LNCAP (cell line): Measurements from ENCODE around the gene HES6.

ENCODE experiments used
- TF ChIP-seq, protein P1 (sequence below): fragments of 450-650 bp; IDR thresholded peaks from 2 replicates; pipeline ENCODE4 v1.5.1; 2017; ENCODE audit warnings: mild to moderate bottlenecking

Gene HES6

DNA sequence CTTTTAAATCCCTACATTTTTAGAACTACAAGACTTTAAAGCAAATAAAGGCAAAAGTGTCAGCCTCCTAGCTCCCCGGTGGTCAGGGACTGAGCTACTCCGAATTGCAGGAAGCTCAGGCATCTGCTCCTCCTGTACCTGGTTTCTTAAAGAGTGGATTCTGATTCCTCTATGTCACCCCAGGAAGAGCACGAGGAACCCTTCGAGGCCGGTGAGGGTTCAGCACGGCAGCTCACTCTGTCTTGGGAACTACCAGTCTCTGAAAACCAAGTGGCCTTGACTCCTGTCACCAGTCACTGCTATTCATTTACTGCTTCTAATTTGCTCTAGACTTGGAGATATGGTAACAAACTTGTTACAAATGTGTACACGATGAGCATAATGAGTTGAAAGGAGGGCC, 46.3 kb upstream of the HES6 start:
- TF ChIP-seq, protein P1, sequence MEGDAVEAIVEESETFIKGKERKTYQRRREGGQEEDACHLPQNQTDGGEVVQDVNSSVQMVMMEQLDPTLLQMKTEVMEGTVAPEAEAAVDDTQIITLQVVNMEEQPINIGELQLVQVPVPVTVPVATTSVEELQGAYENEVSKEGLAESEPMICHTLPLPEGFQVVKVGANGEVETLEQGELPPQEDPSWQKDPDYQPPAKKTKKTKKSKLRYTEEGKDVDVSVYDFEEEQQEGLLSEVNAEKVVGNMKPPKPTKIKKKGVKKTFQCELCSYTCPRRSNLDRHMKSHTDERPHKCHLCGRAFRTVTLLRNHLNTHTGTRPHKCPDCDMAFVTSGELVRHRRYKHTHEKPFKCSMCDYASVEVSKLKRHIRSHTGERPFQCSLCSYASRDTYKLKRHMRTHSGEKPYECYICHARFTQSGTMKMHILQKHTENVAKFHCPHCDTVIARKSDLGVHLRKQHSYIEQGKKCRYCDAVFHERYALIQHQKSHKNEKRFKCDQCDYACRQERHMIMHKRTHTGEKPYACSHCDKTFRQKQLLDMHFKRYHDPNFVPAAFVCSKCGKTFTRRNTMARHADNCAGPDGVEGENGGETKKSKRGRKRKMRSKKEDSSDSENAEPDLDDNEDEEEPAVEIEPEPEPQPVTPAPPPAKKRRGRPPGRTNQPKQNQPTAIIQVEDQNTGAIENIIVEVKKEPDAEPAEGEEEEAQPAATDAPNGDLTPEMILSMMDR, result no peak

DNA sequence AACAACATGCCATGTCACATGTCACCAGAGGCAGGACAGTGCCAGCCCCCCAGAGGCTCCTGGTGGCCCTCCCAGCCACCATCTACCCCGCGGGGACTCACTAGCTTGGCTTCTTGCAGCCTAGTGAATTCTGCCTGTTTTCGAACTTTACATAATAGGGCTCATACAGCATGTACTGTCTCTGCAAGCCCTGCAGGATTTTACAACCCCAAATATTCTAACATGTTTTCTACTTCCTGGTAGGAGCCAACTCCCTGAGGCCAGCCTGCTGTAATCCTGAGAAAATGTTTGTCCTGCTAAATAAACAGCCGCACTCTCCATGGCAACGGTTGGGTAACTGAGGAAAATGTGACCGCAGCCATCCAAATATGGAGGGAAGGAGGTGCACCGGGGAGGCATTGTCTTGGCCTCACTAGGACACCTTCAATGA, 45.8 kb upstream of the HES6 start:
- TF ChIP-seq, protein P1, result no peak

DNA sequence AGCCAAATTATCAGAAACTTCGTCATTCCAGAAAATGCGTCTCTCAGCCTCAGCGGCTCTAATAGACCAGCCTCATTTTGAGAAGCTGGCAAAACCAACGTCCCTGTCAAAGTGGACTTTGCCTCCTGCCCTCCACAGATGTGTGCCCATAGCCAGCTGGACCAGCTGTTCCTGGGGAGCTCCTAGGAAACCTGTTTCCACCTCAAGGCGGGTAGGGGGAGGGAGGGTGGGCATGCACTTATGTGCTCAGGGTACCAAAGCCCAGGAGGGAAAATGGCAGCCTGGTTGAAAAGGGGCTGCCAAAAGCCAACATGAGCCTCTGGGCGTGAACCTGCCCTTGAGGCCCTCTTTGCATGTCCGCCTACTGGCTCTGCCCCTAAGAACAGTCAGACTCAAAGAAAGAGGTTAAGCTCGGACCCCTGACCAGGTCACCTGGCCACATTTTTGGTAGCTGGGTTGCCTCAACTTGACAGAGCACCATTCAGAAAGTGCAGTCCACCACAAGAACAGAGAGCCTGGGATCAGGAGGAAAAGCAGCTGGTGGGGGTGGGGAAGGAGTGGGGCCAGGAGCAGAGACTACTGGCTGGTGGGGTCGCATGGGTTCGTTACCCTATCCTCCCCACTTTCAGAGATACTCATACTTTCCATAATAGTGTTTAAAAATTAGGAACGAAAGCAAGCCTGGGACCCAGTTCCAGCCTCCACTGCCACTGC, 45.1 kb upstream of the HES6 start:
- TF ChIP-seq, protein P1, result no peak

DNA sequence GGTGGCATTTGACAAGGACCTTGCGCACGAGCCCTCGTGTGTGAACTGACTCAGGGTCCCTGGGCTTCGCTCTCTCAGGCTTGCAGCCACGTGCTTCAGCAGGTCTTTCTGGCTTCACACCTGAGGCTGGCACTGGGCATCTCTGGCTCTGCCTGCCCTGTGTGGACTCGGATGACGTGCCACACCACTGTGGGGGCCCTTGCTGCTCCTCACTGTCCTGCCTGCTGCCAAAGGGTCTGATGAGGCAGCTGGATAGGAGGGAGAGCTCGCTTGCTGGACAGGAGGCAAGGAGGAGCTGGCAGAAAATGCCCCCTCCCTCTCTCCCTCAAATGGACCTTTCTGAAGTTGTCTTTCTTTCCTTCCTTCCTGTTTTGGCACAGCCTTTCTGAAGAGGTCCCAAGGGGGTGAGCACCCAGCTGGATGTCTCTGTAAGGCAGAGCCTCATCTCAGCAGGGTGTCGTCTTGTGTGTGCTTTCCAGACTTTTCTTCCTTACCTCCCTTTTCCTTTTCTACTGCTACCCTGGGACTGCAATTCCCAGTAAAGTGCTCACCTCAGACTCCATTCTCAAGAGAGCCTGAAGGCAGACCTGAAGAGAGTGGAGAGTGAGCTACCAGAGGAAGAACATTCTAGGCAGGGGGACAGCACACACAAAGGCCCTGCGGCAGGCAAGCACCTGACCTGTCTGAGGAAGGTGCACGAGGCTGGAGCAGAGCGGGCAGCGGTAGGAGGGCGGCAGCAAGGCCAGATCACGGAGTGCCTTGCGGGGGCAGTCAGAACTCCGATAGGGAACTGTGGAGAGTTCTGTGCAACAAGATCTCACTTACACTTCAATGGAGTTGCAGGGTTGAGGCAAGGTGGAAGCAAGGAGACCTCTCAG, 43.3 kb upstream of the HES6 start:
- TF ChIP-seq, protein P1, result no peak

DNA sequence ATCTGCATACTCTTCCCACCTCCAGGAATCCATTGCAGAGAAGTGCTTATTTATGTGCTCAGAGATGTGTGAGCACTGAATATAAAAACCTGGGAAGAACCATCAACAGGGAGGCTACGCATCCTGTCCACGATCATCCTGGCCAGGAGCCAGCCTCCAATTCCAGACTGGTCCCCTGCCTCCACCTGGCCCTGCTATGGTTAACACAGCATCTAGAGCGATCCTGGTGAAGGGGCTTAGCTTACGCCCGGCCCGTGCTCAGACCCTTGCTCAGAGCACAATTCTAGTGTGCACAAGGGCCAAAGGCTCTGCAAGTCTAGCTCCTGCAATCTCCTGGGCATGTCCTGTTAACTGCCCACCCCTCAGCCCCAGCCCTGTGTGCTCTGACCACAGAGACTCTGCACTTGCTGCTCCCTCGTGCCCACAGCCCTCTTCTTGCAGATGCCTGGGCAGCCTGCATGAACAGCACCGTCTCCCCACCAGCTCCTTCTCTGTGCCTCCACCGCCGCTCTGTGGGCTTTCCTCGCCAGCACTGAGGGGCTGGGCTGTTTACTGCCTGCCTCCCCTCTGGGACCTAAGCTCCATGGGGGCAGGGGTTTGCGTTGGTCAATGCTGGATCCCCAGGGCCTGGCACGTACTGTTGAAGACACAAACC, 42.1 kb upstream of the HES6 start:
- TF ChIP-seq, protein P1, result no peak

DNA sequence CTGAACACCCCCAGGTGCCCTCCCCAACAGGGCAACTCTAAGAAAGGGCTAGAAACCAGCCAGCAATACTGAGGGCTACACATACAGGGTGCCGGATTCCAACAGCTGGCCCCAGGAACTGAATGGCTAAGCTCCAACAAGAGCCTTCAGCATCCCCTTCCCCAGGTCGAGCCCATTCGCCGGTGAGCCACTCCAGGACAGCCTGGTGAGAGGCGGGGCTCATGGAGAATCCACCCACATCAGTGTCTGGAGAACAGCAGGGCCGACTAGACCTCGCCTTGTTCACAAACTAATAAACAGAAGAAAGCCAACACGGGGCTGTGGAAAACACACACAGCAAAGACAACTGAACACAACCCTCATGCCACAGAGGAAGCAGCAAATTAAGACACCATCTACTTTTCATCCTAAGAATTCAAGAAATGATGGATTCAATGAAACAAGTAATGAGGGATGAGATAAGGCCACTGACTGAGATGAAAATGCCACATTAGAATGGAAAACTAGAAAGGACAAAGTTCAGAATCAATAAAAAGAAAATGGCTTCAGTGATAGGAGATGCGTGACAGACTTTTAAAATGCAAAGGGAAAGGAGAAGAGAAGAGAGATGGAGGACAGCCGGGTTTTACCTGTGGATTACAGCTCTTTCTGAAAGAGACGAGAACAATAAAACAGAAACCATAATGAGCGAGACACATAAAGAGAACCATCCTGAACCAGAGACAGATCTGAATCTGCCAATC, 40.4 kb upstream of the HES6 start:
- TF ChIP-seq, protein P1, result no peak

DNA sequence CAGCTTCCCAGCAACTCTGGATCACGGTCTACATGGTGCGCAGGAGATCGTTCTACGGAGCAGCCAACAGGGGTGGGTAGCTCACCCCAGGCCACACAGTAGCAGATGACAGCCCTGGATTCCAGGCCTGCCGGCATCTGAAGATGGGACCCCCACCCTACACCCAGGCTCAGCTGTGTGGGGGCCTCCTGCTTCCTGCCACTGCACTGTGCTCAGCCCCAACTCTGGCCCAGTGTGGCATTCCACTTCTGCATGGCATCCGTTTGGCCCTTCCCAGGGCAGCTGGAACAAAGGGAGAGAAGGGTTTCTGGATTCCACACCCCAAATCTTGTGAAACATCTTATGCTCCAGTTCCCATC, 39.5 kb upstream of the HES6 start:
- TF ChIP-seq, protein P1, result no peak
